ENCODE measurements around the gene LRRC8A. TPM values are rescaled to one million over a fixed set of nuclear protein-coding genes. Genes with fewer than 3 reads are reported as not detected.
"Not testable (repeated sequence)": the region's sequence is repeated elsewhere in the genome, so short reads cannot be mapped to it uniquely, and the experiment has no call there.

Gene LRRC8A
- total RNA-seq, 1 donor from 2014 or later: 67.2 TPM

DNA sequence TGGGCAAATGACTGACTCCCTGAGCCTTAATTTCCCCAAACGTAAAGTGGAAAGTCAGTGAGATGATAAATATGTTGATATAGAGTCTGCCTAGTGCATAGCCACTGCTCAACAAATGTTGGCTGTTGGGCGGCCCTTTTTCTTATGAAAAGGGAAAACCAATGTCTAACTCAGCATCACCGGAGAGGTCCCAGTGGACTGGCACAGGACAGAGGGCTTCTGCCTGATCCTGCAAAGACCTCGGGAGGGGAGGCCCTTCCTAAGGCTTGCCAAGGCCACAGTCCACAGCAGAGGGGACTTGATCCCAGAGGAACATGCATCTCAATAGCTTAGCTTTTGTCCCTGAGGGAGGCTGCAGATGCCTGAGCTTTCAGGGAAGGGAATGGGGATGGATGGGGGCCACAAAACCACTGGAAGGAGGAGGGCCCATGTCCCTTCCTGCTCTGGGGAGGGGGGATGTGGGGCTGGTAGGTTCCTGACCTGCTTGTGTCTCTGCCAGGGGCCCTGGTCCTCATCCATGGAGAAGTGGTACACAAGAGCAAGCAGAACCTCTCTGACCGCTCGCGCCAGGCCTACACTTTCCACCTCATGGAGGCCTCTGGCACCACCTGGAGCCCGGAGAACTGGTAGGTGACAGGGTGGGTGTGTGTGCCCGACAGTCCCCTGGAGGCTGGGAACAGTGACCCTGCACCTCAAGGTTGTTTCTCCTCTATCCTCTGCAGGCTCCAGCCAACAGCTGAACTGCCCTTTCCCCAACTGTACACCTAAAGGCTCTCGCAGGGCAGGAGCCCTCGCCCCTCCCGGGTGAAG is 59.2 kb downstream of the LRRC8A start:
- intact Hi-C loops (cut with DNase I): no loop called here
- no peak for DNase-seq (ENCODE audit: low spot score)
- ATAC-seq: no peak

DNA sequence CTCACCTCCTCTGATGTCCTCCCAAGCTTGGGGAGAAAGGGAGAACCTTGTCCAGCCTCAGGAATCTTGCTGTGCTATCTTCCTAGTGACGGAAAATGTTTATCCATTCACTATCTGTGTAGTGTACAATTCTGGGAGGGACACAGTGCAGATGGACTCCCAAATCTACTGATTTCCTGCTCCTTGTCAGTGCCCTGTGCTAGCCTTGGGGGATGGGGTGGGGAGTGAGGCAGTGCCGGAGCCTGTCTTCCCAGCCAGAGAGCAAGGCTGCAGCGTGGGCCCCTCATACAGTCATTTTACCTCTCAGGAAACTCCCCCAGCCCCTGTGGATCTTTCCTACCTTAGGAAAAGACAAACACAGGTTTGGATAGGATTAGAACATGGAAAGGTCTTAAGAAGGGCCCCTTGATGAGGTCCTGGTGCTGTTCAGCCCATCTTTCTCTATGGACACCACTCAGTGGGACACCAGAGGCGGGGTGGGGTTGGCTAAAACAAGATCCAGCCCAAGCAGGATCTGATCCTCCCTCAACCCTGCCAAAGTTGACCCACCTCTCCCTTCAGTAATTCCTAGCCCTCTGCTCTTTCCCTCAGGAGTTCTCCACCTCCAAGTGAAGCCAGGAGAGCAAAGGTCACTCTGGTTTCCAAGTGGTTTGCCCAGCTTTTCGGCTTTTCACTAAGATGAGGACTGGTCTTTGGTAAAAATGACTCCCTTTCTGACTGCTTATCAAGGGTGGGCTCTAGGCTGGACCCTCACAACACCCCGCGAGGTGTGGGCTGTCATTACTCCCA is 62.1 kb downstream of the LRRC8A start:
- ATAC-seq (no peak), DNase-seq (ENCODE audit: low spot score) (peak; percentile 31)
- intact Hi-C loops (cut with DNase I): no loop called here

DNA sequence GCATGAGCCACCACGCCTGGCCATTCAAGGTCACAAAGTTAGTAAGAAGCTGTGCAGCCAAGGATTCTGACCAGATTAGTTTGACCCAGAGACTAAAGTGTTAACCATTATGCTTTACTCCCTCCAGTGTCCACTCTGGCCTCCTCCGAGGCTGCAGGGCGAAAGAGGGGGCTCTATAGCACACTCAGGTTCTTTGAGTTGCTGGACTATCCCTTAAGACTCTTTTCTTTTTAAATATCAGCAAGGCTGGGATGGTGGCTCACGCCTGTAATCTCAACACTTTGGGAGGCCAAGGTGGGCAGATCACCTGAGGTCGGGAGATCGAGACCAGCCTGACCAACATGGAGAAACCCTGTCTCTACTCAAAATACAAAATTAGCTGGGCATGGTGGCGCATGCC is 63.0 kb downstream of the LRRC8A start:
- DNase-seq (ENCODE audit: low spot score); intact Hi-C loops (cut with DNase I); ATAC-seq: not testable (repeated sequence)

DNA sequence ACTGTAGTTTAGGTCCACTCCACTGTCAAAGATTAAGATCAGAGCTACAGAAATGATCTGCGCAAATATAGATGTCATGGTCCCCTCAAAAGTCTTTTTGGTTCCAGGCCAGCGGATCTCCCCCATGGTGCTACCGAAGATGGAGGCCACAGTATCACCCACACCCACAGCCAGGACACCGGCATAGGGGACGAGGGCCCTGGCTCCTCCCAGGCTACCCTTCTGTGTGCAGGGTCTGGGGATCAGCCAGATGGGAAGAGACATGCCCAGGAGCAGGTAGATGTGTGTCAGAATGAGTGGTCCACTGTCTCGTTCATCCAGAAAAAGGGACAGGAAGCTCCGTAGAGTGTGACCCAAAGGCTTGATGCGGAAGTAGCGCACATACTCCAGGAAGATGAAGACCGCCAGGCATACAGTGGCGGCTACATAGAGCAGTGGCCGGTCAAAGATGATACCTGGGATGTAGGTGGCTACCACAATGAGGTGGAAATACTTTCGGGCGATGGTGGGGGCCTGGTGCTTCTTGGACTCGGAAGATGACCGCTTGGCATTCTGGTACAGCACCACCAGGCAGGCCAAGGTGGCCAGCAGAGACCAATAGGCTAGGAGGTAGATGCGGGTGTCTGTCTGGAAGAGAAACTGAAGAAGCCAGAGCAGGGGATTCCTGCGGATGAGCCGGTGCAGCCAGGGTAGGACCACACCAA is 64.0 kb downstream of the LRRC8A start:
- intact Hi-C loops (cut with DNase I): no loop called here
- DNase-seq (ENCODE audit: low spot score): peak; percentile 52
- no peak for ATAC-seq

DNA sequence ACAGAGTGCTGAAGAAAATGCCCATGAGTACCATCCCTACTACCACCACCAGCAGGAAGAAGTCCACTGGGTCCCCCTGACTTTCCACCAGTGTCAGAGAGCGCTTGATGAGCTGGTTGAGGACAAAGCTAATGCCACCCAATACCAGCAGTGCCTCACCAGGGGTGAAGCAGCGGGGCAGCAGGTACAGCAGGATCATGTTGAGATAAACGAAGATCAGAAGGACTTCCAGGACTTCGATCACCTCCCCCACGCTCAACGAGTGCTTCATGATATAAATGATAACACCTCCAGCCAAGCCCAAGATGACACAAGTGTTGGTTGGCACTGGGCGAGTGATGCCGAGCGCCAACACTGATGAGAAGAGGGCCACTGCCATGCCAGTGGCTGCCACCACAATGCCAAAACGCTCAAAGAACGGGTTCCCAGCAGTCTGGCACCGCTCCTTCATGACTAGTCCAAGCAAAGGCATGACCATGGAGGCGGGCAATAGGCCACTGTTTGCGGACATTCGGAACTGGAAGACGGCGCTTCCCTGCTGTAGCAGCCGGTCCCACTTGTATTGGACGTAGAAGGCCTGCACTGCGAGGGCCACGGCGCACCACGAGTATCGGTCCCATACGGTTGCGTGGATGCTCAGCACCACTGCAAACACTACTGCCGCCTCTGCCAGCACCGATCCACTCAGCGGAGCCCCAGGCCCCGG is 64.8 kb downstream of the LRRC8A start:
- DNase-seq (ENCODE audit: low spot score): no peak
- intact Hi-C loops (cut with DNase I): no loop called here
- peak; percentile 43 for ATAC-seq

DNA sequence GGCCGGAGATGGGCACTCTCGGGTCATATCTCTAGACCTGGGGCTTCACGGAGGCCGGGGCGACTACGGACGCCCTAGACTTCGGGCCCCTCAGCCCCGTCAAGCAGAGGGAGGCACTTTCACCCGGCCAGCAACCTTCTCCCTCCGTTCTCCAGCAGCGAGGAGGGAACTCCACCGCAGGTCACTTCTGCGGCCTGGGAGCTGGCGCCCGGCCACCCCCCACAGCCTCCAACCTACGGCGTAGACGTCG is 65.3 kb downstream of the LRRC8A start:
- intact Hi-C loops (cut with DNase I): no loop called here
- no peak for DNase-seq (ENCODE audit: low spot score)
- ATAC-seq: peak; percentile 48

DNA sequence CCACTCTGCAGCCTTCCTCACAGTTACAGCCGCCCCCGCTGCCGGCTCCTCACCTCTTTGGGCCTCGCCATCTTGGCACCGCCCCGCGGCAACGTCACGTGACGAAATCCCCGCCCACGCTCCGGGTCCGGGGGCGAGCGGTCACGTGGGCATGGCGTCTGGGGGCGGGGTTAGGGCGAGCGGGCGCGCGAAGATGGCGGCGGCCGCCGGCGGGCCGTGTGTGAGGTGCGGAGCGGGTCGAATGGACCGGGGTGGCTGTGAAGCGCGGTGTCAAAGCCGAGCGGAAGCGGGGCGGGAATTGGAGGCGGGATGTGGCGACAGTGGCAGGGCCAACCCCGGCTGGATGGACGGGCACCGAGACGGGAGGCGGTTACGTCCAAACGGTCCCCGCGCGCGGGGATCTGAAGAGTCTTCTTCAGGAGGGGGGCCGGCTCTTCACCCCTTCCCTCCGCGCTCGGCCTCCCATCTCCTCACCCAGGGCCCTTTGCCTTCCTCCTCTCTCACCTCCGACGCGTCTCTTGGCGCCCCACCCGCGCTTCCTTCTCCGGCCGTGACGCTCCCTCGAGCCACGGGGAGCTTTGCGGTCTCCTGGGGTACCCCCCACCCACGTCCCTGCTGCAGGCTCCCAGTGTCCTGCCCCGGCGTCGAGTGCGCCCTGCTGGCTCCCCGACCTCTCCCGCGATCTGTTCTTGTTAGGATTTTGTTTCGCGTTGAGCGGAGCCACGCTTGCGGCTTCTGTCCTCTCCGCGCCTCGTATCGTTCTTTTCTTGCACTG is 65.8 kb downstream of the LRRC8A start, which contains the start of the genes DOLK and NUP188:
TSS of gene DOLK (minus strand) at position 77 of the 775 bp plus-strand sequence. CDS start 300 bp downstream, outside the sequence.
TSS of gene NUP188 (plus strand) at position 173 of the 775 bp plus-strand sequence. CDS start at position 194, 21 bp downstream.
- intact Hi-C loops (cut with DNase I): no loop called here
- DNase-seq (ENCODE audit: low spot score) (peak; percentile 99), ATAC-seq (peak; percentile 96)

DNA sequence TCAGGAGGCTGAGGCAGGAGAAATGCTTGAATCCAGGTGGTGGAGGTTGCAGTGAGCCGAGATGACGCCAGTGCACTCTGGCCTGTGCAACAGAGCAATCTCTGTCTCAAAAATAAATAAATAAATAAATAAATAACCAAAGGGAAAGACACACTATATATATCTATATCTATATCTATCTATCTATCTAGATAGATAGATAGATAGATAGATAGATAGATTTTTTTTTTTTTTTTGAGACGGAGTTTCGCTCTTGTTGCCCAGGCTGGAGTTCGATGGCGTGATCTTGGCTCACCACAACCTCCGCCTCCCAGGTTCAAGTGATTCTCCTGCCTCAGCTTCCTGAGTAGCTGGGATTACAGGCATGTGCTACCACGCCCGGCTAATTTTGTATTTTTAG is 79.5 kb downstream of the LRRC8A start:
- DNase-seq (ENCODE audit: low spot score); ATAC-seq; intact Hi-C loops (cut with DNase I): not testable (repeated sequence)

Other genes with a start within 250 kb of the LRRC8A start
- 28.4 TPM for gene DYNC2I2, start 225.3 kb upstream of the LRRC8A start, total RNA-seq
- 222 TPM for gene SET, start 192.9 kb upstream of the LRRC8A start, total RNA-seq
- gene PKN3, start 179.6 kb upstream of the LRRC8A start, total RNA-seq: 9.9 TPM
- 7.4 TPM for gene ZDHHC12, start 158.0 kb upstream of the LRRC8A start, total RNA-seq
- 40.6 TPM for gene ZER1, start 110.2 kb upstream of the LRRC8A start, total RNA-seq
- 23.2 TPM for gene TBC1D13, start 94.9 kb upstream of the LRRC8A start, total RNA-seq
- gene ENDOG, start 63.6 kb upstream of the LRRC8A start, total RNA-seq: 14.1 TPM
- gene SPOUT1, start 52.3 kb upstream of the LRRC8A start, total RNA-seq: 32.7 TPM
- gene KYAT1, start 183 bp upstream of the LRRC8A start, total RNA-seq: 12.8 TPM
- 38.7 TPM for gene PHYHD1, start 38.8 kb downstream of the LRRC8A start, total RNA-seq
- 9.6 TPM for gene DOLK, start 65.5 kb downstream of the LRRC8A start, total RNA-seq
- gene NUP188, start 65.6 kb downstream of the LRRC8A start, total RNA-seq: 46.4 TPM
- gene SH3GLB2, start 146.2 kb downstream of the LRRC8A start, total RNA-seq: 158 TPM
- 25.5 TPM for gene MIGA2, start 154.5 kb downstream of the LRRC8A start, total RNA-seq
- 10.3 TPM for gene DOLPP1, start 199.0 kb downstream of the LRRC8A start, total RNA-seq
- 37.4 TPM for gene CRAT, start 228.7 kb downstream of the LRRC8A start, total RNA-seq
- gene PTPA, start 229.3 kb downstream of the LRRC8A start, total RNA-seq: 78.2 TPM

Data from sciatic nerve (tissue), 2 donors.